Myocyte (in vitro differentiated cells): ENCODE results near the gene WIPF3. TPM values are rescaled to one million over a fixed set of nuclear protein-coding genes. Genes with fewer than 3 reads are reported as not detected.
"Not testable (repeated sequence)": the region's sequence is repeated elsewhere in the genome, so short reads cannot be mapped to it uniquely, and the experiment has no call there.

ENCODE experiments used
- DNase-seq: peaks from one replicate; pipeline ENCODE4 v3.0.0-alpha.2; 2012; ENCODE audit warnings: low read depth
- total RNA-seq: library from RNA; depleted of rRNA; stranded (reverse); fragments of >200 nt; gene quantifications from 2 replicates; pipeline ENCODE4 v1.2.3, GENCODE V29; 2014

WIPF3 gene
- total RNA-seq, 1 donor from 2014 or later: 2.5 TPM

GRCh38 chr7:29946428-29947186 is 140.3 kb downstream of the WIPF3 start:
- DNase-seq: peak; percentile 28

GRCh38 chr7:29948587-29948986 is 142.3 kb downstream of the WIPF3 start:
- DNase-seq: no peak

DNA sequence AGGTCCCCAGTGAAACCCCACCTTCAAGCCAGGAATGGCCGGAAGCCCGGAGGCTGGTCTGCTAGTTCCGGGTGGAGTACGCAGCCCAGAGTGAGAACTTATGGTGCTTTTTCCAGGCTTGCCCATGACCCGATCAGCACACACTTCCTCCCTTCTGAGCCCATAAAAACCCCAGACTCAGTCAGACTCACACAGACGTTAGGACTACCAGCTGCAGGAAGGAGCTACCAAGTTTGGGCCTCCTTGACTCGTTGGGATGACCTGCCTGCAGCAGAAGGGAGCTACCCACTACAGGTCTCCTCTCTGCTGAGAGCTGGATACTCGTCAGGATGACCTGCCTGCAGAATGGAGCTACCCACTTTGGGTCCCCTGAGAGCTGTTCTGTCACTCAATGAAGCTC is 144.2 kb downstream of the WIPF3 start:
- DNase-seq: no peak

- no peak for DNase-seq
Observed at GRCh38 chr7:29951206-29951605, 144.9 kb downstream of the WIPF3 start.

DNA sequence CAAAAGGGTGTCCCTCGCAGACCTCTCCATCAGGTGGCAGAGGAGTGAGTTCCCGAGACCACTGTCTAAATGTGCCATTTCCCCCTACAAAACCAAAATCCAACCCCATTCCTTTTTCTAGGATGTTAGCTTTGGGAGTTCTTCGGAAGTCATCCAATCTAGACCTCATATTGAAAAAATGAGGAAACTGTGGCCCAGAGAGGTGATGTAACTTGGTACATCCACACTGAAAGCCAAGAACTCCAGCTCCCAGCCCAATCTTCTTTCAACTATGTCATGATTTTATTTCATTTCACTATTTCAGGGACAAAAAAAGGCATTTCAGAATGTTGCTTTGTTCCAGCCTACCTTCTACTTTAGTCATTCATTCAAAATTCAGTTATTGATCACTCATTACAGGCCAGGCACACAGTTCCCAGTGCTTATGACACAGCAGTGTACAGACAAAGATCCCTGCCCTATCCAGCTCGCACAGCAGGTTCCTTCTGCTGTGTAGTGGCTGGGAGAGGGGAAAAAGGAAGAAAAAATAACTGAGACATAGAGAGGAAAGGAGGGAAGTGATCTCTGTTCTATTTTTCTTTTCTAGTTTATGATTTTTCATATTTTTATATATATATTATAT is 147.5 kb downstream of the WIPF3 start:
- DNase-seq: no peak

DNA sequence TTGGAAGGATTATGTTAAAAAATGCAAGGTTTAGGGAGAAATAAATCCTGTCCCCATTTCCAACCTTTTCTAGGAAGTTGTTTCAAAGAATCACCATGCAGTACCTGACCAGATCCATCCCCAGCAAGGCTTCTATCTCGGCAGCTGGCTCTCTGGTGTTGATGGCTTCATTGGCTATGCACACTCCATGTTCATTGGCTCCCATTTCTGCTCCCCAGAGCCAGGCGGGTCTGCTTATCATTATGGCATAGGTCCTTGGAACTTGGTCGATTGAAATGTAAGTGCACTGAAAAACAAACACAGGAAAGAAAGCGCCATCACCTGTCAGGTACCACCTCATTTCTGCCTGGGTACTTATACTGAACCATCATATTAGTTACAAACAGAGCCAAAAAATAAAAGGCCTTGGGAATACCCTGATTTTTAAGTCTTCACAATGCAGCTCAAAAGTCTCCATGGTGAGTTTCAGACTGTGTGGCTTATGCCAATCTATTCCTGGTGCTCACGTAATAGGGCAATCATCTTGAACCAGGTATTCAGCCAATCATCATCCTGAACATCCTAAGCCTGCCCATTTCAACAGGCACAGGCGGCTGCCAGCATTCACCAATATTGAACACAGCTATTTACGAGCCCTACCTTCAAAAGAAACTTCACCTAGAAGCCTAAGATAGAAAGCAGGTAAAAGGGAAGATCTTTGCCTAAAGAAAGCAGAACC is 148.9 kb downstream of the WIPF3 start:
- no peak for DNase-seq

- DNase-seq: no peak
Observed at GRCh38 chr7:29955799-29956486, 149.6 kb downstream of the WIPF3 start.

GRCh38 chr7:29956487-29956836 is 150.2 kb downstream of the WIPF3 start:
- DNase-seq: no peak

DNA sequence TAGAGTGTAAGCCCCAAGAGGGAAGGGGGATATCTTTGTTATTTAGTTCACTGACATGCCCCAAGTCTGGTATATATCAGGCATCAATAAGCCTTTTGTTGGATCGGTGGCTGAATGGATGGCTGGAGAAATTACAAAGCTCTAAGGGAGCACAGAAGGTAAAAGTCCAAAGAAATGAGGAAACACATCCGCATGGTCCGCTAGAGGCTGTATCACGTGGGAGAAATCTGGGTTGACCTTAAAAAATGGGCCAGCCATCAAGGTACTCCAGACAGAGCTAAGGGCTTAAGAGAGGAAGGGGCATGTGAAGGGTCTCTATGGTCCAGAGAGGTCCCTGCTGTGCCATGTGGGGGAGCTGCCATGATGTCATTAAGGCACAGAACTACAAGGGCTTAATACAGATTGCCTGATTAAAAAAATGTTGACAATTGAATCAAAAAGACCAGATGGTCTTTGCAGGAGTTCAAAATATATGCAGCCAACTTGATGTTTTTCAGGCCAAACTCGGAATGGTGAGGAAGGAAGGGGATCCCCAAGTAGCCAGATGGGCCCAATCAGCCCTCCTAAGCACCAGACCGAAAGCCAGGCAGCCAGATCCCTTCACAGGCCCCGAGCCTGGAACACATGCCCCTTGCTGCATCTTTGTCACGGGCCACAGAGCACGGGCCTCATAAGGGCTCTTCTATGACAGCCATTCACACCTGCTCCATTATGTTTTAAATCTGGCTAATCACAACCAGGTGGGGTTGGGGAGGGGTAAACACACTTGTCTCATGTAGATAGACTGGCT is 151.4 kb downstream of the WIPF3 start:
- DNase-seq: no peak

- peak; percentile 12 for DNase-seq
Observed at GRCh38 chr7:29958667-29959358, 152.5 kb downstream of the WIPF3 start.

GRCh38 chr7:29961611-29962010 is 155.3 kb downstream of the WIPF3 start:
- not testable (repeated sequence) for DNase-seq

DNA sequence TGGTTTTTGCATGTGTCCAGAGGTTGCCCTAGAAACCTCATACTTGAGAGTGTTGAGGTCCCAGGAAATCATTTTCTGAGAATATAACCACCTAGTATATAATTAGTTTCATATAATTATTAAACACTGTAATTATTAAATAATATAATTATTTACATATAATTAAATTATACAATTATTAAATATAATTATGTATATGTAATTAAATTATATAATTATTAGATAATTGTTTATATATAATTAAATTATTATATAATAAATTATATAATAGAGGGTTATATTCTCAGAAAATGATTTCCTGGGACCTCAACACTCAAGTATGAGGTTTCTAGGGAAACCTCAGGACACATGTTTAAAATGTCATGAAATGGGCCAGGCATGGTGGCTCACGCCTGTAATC is 155.7 kb downstream of the WIPF3 start:
- DNase-seq: no peak

DNA sequence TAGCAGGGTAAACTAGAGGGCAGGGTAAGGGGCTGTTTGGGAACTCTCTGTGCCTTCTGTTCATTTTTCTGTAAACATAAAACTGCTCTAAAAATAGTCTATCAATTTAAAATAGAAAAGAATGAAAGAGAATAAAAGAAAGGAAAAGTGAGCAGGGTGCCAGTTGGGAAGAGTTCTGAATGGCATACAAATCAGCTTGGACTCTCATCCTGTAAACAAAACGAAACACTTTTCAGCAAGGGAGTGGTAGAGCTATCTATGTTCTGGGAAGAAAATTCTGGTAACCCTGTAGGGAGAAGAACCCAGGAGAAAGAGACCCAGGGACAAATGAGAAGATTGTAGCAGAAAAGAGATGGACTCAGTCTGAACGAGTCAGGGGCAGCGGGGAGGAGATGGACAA is 158.7 kb downstream of the WIPF3 start:
- DNase-seq: no peak

Other genes with a start within 250 kb of the WIPF3 start
- not detected in 2 replicates for gene PRR15, start 242.7 kb upstream of the WIPF3 start, total RNA-seq
- gene SCRN1, start 183.3 kb downstream of the WIPF3 start, total RNA-seq: 86.0 and 94.5 TPM in 2 replicates
- gene FKBP14, start 220.2 kb downstream of the WIPF3 start, total RNA-seq: 26.8 and 37.1 TPM in 2 replicates
- 11.9 and 15.3 TPM in 2 replicates for gene PLEKHA8, start 221.9 kb downstream of the WIPF3 start, total RNA-seq